Kasumi-1 (cell line): ENCODE measurements around the gene PLA2G12B.
"Not testable (repeated sequence)": the region's sequence is repeated elsewhere in the genome, so short reads cannot be mapped to it uniquely, and the experiment has no call there.

Source experiments
- DNase-seq, 2 experiments: peaks; one replicate each; lab custom pipeline; 2025; lab: John Stamatoyannopoulos, UW

Gene PLA2G12B

GRCh38 chr10:72935361-72935760 lies 19.2 kb downstream of the PLA2G12B start:
- no peak for DNase-seq

DNA sequence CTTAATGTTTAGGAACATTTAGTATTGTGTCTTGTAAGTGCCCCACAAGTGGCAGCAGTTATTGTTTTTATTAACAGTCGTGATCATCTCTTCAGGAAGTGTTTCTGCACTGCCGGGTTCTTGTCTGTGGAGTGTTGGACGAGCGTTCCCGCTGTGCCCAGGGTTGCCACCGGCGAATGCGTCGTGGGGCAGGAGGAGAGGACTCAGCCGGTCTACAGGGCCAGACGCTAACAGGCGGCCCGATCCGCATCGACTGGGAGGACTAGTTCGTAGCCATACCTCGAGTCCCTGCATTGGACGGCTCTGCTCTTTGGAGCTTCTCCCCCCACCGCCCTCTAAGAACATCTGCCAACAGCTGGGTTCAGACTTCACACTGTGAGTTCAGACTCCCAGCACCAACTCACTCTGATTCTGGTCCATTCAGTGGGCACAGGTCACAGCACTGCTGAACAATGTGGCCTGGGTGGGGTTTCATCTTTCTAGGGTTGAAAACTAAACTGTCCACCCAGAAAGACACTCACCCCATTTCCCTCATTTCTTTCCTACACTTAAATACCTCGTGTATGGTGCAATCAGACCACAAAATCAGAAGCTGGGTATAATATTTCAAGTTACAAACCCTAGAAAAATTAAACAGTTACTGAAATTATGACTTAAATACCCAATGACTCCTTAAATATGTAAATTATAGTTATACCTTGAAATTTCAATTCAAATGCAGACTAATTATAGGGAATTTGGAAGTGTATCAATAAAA lies 22.2 kb downstream of the PLA2G12B start:
- no peak for DNase-seq

DNA sequence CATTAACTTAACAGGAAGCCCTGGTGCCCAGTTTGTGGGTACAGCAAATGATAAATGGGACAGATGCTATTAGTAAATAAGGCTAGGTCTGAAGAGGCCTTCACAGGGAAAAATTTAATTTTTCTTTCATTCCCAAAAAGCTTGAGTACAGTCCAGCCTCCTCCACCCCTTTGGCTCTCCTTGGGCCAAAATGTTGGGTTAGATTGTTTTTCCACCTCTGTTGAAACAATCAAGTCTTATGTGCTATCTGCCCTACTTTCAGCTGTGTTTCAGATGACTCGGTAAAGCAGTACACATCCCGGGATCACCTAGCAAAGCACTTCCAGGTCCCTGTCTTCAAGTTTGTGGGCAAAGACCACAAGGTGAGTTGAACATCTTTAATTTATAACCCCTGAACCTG lies 24.3 kb downstream of the PLA2G12B start:
- no peak for DNase-seq

- no peak for DNase-seq
Measured at GRCh38 chr10:72928798-72929197, 25.8 kb downstream of the PLA2G12B start.

DNA sequence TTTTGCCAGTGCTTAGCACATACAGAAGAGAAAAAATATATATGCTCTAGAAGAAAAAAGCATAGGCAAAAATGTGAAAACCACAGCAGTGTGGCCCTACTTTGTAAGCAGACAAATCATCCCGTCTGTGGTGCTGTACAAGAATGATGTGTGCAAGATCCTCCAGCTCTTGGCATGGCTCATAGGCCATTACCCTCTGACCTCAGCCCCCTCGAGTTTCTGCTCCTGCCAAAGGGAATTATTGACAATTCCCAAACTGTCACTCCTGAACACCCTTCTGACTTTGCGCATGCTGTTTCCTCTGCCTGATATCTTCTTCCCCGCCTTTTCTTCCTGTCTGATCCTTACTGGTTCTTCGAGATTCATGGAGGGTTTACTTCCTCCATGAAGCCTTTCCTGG lies 27.1 kb downstream of the PLA2G12B start:
- no peak for DNase-seq

DNA sequence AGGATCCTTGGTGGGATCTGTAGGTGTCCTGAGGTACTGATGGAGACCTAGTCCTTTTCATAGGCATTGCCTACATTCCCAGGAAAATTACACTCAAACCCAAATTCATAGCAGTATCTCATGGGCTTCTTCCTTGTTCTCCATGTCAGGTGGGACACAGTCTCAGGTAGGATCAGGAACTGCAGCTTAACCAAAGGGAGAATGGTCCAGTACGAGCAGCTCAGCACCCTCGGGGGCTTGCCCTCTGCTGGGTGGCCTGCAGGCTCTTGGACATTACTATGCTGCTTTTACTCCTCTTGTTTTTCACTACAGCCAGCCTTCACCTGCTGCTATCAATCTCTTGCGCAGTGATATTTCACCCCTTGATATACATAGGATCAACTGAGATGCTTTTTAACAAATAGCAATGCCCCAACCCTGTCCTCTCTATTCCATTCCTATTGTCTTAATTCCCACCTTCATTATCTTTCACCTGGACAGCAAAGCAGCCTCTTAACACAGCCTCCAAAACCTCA lies 28.6 kb downstream of the PLA2G12B start:
- DNase-seq: no peak

DNA sequence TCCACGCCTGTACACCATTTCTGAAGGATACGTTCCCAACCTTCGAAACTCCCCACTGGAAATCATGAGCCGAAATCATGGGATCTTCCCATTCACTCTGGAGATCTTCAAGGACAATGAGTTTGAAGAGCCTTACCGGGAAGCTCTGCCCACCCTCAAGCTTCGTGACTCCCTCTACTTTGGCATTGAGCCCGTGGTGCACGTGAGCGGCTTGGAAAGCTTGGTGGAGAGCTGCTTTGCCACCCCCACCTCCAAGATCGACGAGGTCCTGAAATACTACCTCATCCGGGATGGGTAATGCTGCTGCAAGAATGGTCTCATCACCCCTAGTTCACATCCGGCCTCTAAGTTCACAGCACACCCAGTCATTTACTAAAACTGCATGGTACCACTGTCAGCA lies 30.3 kb downstream of the PLA2G12B start:
- DNase-seq: no peak

GRCh38 chr10:72921147-72921683 lies 33.4 kb downstream of the PLA2G12B start:
- DNase-seq: not testable (repeated sequence)

- no peak for DNase-seq
Measured at GRCh38 chr10:72918352-72918751, 36.3 kb downstream of the PLA2G12B start.

DNA sequence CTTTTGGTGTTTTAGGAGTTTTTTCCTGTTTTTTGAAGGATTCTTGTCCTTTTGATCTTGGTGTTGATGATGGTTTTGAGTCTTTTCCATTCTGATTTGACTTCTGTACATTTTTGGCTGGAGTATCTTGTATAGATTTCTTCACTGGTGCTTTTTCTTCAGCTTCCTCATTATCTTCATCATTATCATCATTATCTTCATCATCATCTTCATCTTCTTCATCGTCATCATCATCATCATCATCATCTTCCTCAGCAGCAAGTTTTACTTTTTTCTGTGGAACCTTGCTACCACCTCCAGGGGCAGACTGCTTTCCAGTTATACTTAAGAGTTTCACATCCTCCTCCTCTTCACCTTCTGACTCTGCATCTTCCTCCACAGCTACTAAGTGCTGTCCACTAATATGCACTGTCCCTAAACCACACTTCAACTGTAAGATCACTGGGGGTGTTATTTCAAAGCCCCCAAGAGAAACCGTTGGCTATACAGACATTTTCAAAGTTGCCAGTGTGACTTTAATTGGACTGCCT lies 36.7 kb downstream of the PLA2G12B start:
- DNase-seq: not testable (repeated sequence)

GRCh38 chr10:72917201-72917600 lies 37.4 kb downstream of the PLA2G12B start:
- DNase-seq: not testable (repeated sequence)

- no peak for DNase-seq
Measured at GRCh38 chr10:72913287-72913686, 41.3 kb downstream of the PLA2G12B start.

DNA sequence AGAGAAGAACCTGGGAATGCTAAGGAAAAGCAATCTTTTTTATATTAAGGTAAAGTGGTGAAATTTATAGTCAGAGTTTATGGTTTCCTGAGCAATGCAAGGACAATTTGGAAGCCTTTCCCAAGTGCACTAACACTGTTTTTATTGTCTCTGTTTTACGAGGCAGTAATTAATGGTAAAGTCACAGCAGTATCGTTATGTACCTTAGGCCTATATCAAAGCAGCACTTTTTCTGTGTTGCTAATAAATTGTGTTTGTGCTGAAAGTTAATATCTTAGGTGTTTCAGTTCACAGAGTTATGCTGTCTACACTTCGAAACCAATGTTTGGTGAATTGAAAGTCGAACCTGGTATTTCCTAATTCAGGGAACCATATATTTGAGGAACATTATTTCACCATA lies 41.9 kb downstream of the PLA2G12B start:
- DNase-seq: no peak

- no peak for DNase-seq
Measured at GRCh38 chr10:72911758-72912157, 42.8 kb downstream of the PLA2G12B start.

DNA sequence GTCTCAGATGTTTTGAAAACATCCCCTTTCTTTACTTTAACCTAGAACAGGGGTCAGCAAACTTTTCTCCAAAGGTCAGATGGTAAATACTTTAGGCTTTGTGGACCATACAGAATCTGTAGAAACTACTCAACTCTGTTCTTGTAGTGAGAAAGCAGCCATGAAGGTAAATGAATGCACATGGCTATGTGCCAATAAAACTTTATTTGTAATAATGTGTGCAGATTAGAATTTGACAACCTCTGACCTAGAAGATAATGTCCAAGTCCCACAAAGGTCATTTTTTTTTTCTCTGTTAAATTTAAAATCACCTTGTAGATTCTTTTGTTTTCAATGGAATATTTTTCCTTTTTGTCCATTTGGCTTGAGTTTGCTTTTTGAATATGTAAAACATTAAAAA lies 43.9 kb downstream of the PLA2G12B start:
- DNase-seq: no peak

GRCh38 chr10:72906446-72906845 lies 48.2 kb downstream of the PLA2G12B start:
- no peak for DNase-seq

DNA sequence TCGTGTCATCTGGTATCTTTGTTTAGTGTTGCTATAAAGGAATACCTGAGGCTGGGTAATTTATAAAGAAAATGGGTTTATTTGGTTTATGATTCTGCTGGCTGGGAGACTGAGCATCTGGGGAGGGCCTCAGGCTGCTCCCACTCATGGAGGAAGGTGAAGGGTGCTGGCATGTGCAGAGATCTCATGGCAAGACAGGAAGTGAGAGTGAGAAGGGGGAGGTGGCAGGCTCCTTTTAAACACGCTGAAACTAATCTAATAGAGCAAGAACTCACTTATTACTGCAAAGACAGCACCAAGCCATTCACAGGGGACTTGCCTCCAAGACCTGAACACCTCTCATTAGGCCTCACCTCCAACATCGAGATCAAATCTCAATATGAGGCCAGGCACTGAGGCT lies 49.8 kb downstream of the PLA2G12B start:
- DNase-seq: no peak

- not testable (repeated sequence) for DNase-seq
Measured at GRCh38 chr10:72903941-72904446, 50.6 kb downstream of the PLA2G12B start.

DNA sequence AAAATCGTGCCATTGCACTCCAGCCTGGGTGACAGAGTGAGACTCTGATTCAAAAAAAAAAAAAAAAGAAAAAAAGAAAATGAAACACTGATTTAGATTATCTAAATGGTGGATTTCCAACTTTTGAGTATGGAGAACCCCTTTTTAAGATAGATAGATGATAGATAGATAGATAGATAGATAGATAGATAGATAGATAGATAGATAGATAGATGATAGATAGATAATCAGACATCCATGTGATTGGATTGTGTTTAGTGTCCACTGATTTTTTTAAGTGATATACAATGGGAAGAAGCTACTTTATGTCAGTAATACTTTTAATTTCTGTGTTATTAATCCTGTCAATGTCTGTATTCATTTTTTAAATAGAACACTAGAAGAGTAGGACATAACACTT lies 55.1 kb downstream of the PLA2G12B start:
- no peak for DNase-seq

GRCh38 chr10:72898616-72899015 lies 56.0 kb downstream of the PLA2G12B start:
- no peak for DNase-seq

DNA sequence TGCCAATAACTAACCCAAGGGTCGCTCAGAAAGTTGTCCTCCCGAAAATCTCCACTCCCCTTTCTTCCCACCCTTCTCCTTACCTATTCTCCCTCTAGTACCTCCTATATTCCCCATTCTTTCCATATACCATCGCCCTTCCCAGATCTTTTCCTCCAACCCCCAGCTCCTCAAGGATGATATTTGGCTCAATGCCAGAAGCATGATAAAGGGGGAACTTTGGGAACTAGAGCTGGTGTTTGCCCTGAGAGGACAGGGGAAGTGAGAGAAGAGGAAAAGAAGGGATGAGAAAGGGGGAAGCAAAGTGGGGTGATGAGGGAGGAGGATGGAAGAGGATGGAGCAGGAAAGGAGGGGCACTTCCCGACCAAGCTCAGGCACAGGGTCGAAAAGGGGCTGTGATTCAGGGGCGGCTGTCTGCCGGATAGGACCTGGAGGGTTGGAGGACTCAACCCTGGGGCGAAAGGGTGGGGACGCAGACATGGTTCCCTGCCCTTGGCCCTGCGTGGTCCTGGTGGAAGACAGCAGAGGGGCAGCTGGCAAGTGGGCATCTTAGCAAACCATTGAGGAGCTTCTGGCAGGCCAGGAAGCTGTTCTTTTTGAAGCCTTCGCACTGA lies 59.3 kb downstream of the PLA2G12B start:
- no peak for DNase-seq

DNA sequence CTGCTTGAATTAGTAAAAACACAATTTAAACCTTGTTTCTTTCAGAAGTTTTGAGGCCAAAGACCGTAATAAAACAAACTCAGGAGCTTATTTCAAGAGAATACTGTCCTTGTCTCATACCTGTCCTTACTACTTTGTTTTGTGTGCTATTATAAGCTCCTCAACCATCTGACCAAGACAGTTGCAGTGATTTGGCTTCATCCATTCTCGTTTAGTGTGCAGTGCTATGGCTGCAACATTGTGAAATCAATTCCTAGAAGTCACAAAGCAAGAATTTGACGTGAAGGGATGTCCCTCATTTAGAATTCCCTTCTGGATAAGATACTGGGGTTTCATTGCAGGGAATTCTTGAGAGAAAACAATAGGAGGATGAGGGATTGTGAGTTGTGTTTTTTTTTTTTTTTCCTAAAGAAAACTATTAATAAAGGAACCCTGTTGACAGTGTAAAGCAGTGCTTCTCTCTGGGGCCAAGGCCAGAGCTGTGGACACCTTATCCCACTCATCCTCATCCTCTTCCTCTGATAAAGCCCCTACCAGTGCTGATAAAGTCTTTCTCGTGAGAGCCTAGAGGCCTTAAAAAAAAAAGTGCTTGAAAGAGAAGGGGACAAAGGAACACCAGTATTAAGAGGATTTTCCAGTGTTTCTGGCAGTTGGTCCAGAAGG lies 61.3 kb downstream of the PLA2G12B start, which contains the start of gene OIT3:
OIT3 (plus strand) TSS at position 604 of the 663 bp plus-strand sequence. CDS start 60 bp downstream, outside the sequence.
- no peak for DNase-seq
